Breast epithelium (tissue), 4 donors: Measurements from ENCODE around the gene NBAS. TPM values are rescaled to one million over a fixed set of nuclear protein-coding genes. Genes with fewer than 3 reads are reported as not detected.

Experiments used
- DNase-seq, 2 donors: peaks; one replicate each; pipeline ENCODE4 v3.0.0-alpha.2; 2019; ENCODE audit warnings: low spot score in 2 of 2
- H3K27ac ChIP-seq, 2 donors: fragments of 200-600 bp; sonication (generic) in 1 of 2; one replicate each; pipeline ENCODE4 v1.5.1; 2016 to 2019; ENCODE audit warnings: mild to moderate bottlenecking in 1 of 2
- H3K27me3 ChIP-seq, 2 donors: fragments of 200-600 bp; sonication (generic) in 1 of 2; one replicate each; pipeline versions ENCODE4 v1.5.1 to v1.6.0; 2017 to 2019; ENCODE audit warnings: control low read depth in 1 of 2, mild to moderate bottlenecking in 1 of 2
- H3K36me3 ChIP-seq: fragments of 200-600 bp; one replicate; pipeline ENCODE4 v1.5.1; 2019
- H3K4me1 ChIP-seq, 2 donors: fragments of 200-600 bp; sonication (generic); one replicate each; pipeline ENCODE4 v1.5.1; 2016 to 2019; ENCODE audit warnings: control low read depth in 1 of 2
- H3K4me3 ChIP-seq, 3 donors: fragments of 200-600 bp; sonication (generic); 1 replicate in 2 of 3; 2 replicates in 1 of 3; pipeline ENCODE4 v1.5.1; 2016 to 2019; ENCODE audit warnings: mild to moderate bottlenecking in 3 of 3, moderate library complexity in 2 of 3
- H3K9me3 ChIP-seq, 2 donors: fragments of 200-600 bp; sonication (generic) in 1 of 2; one replicate each; pipeline ENCODE4 v1.5.1; 2016 to 2019; ENCODE audit warnings: control low read depth in 1 of 2
- POLR2A ChIP-seq: fragments of 450-650 bp; IDR thresholded peaks from one replicate; pipeline ENCODE4 v1.6.1; 2016; ENCODE audit warnings: antibody characterized with exemption, mild to moderate bottlenecking, moderate library complexity
- POLR2AphosphoS5 ChIP-seq, 3 donors: sonication (generic); formaldehyde crosslinking; IDR thresholded peaks; one replicate each; pipeline ENCODE4 v1.6.1; 2017; ENCODE audit warnings: antibody characterized with exemption in 3 of 3
- intact Hi-C: fragments of 100-400 bp; cut with DNase I; formaldehyde crosslinking; loops from one replicate; pipeline ENCODE4 v1.15.1; 2023; ENCODE audit warnings: low total_unique reads
- total RNA-seq, 3 donors: library from RNA; depleted of rRNA; stranded (reverse); fragments of >200 nt; gene quantifications; one replicate each; pipeline ENCODE4 v1.1.0, GENCODE V29; 2016
- TF ChIP-seq, protein P1 (sequence below), 3 donors: fragments of 450-650 bp; IDR thresholded peaks; one replicate each; pipeline ENCODE4 v1.5.1; 2016 to 2017; ENCODE audit warnings: antibody characterized with exemption in 3 of 3, mild to moderate bottlenecking in 3 of 3, moderate library complexity in 3 of 3

NBAS gene
- total RNA-seq, 3 donors from 2014 or later, result 44.9 to 59.1 (median 45.1) TPM

- intact Hi-C loops, result no loop called here
- no peaks in the 10 kb centered on the region for H3K9me3 ChIP-seq
- H3K4me3 ChIP-seq, result no peak overlapping the region
- H3K36me3 ChIP-seq, result no peaks in the 10 kb centered on the region
- DNase-seq, result no peak
- no peak overlapping the region for H3K27ac ChIP-seq
- H3K4me1 ChIP-seq, result no peaks in the 10 kb centered on the region
- no peaks in the 10 kb centered on the region for H3K27me3 ChIP-seq
- TF ChIP-seq, protein P1, sequence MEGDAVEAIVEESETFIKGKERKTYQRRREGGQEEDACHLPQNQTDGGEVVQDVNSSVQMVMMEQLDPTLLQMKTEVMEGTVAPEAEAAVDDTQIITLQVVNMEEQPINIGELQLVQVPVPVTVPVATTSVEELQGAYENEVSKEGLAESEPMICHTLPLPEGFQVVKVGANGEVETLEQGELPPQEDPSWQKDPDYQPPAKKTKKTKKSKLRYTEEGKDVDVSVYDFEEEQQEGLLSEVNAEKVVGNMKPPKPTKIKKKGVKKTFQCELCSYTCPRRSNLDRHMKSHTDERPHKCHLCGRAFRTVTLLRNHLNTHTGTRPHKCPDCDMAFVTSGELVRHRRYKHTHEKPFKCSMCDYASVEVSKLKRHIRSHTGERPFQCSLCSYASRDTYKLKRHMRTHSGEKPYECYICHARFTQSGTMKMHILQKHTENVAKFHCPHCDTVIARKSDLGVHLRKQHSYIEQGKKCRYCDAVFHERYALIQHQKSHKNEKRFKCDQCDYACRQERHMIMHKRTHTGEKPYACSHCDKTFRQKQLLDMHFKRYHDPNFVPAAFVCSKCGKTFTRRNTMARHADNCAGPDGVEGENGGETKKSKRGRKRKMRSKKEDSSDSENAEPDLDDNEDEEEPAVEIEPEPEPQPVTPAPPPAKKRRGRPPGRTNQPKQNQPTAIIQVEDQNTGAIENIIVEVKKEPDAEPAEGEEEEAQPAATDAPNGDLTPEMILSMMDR (IDR thresholded peaks at IDR 0.05), result no peak
- TF ChIP-seq POLR2AphosphoS5 (IDR thresholded peaks at IDR 0.05), result no peak
- TF ChIP-seq POLR2A, result no peak
Observed at GRCh38 chr2:15189216-15189615, 371.9 kb downstream of the NBAS start.

DNA sequence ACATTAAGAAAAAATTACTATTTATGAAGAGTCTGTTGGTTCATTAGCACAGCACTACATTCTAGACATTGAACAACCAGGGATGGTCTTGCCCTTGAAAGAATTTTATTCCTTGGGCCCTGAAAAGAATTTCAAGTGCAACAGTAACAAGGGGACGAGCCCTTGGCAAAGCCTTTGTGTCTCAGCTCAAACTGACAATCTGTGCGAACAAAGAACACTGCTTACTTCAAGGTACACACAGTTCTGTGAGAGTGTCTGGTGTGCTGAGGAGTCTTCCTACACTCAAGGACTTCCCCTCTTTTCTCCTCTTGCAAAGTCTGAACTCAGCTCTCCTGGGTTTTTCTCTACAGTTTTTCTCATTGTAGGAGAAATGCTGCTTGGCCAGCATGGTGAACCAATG lies 373.4 kb downstream of the NBAS start:
- Histone ChIP-seq H3K4me3 (no peak overlapping the region), H3K9me3 (no peaks in the 10 kb centered on the region), H3K36me3 (no peaks in the 10 kb centered on the region), H3K4me1 (no peaks in the 10 kb centered on the region), H3K27me3 (no peaks in the 10 kb centered on the region), H3K27ac (no peak overlapping the region)
- DNase-seq, result no peak
- intact Hi-C loops, result no loop called here
- no peak for TF ChIP-seq POLR2AphosphoS5 (IDR thresholded peaks at IDR 0.05)
- TF ChIP-seq POLR2A, result no peak
- TF ChIP-seq, protein P1 (IDR thresholded peaks at IDR 0.05), result no peak

DNA sequence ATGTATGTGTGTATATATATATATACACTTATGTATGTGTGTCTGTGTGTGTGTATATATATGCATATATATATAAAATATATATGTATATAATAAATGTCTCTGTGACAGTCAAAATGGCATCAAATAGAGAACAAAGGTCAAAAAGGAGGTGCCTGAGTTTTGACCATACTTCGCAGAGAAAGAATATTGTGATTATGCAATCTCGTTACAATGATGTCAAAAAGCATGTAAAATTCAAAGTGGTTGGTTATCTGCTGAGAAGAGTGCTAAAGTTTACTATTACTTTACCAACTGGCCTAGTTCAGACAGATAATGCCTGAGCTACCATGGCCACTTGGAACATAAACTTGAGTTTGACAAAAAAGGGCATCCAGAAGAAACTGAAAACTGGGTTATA lies 375.0 kb downstream of the NBAS start:
- no peak overlapping the region for H3K27ac ChIP-seq
- no peak overlapping the region for H3K4me3 ChIP-seq
- no peaks in the 10 kb centered on the region for H3K4me1 ChIP-seq
- H3K36me3 ChIP-seq, result no peaks in the 10 kb centered on the region
- H3K9me3 ChIP-seq, result no peaks in the 10 kb centered on the region
- H3K27me3 ChIP-seq, result no peaks in the 10 kb centered on the region
- TF ChIP-seq POLR2A (no peak), POLR2AphosphoS5 (IDR thresholded peaks at IDR 0.05) (no peak)
- TF ChIP-seq, protein P1 (IDR thresholded peaks at IDR 0.05), result no peak
- intact Hi-C loops, result no loop called here
- DNase-seq, result no peak

DNA sequence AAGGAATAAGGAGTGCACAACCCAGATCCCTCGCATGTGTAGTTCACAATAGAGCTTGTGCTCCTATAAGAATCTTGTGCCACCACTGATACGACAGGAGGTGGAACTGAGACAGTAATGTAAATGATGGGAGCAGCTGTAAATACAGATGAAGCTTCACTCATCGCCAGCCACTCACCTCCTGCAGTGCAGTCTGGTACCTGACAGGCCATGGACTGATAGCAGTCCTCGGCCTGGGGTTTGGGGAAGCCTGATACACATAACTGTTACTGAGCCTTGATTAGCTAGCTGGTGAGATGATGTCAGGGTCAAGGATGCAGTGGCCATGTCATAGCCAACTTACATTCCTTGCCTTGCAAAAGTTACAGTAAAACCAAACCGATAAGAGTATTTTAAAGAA lies 376.6 kb downstream of the NBAS start:
- TF ChIP-seq, protein P1 (IDR thresholded peaks at IDR 0.05), result no peak
- TF ChIP-seq POLR2AphosphoS5 (IDR thresholded peaks at IDR 0.05) (no peak), POLR2A (no peak)
- H3K36me3 ChIP-seq, result no peaks in the 10 kb centered on the region
- intact Hi-C loops, result no loop called here
- H3K4me1 ChIP-seq, result no peaks in the 10 kb centered on the region
- H3K27me3 ChIP-seq, result no peaks in the 10 kb centered on the region
- no peak overlapping the region for H3K4me3 ChIP-seq
- no peaks in the 10 kb centered on the region for H3K9me3 ChIP-seq
- H3K27ac ChIP-seq, result no peak overlapping the region
- DNase-seq, result no peak

GRCh38 chr2:15182275-15182674 lies 378.9 kb downstream of the NBAS start:
- Histone ChIP-seq H3K9me3 (no peaks in the 10 kb centered on the region), H3K27ac (no peak overlapping the region), H3K27me3 (no peaks in the 10 kb centered on the region), H3K4me1 (no peaks in the 10 kb centered on the region), H3K36me3 (no peaks in the 10 kb centered on the region), H3K4me3 (no peak overlapping the region)
- intact Hi-C loops, result no loop called here
- TF ChIP-seq, protein P1 (IDR thresholded peaks at IDR 0.05), result no peak
- TF ChIP-seq POLR2A (no peak), POLR2AphosphoS5 (IDR thresholded peaks at IDR 0.05) (no peak)
- DNase-seq, result no peak
